HG02759 (cell line): ENCODE measurements around the gene CAPZA2.

Experiments used
- ATAC-seq: cut with Tn5 transposase; IDR thresholded peaks from one replicate; pipeline ENCODE4 v1.9.1; 2021; ENCODE audit warnings: mild to moderate bottlenecking, moderate library complexity; ENCODE audit not compliant: unreplicated experiment

The CAPZA2 gene

GRCh38 chr7:116861717-116862116 is 670 bp upstream of the CAPZA2 start:
- no peak for ATAC-seq

DNA sequence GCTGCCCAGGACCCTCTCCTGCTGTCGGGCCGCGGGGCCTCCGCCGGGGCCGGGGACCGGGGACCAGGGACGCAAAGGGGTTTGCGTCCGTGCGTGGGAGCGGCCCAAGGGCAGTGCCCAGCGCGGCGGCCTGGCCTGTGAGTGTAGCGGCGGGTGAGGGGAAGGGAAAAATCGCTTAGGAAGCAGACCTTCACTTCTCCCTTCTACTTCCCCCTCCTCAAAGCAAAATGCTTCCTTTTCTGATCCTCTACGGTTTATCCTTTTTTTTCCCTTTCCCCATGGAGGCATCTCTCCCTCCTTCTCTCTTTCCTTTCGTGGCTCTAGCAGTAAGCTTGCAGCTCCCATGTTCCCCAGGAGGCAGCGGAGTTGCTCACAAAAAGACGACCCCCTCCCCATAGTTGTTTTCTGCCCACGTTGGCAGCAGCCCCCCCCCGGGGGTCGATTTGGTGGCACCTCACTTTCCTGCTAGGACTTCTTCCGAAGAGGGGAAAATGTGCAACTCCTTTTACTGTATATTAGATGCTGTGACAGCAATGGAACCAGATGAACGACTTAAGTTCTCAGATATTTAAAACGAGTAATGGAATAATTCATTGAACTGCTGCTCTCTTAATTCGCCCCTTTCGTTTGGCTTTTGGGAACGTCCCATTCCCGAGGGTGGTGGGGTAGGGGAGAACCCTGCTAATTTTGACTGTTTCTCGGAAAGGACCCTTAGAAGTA is 724 bp downstream of the CAPZA2 start:
- ATAC-seq: no peak

DNA sequence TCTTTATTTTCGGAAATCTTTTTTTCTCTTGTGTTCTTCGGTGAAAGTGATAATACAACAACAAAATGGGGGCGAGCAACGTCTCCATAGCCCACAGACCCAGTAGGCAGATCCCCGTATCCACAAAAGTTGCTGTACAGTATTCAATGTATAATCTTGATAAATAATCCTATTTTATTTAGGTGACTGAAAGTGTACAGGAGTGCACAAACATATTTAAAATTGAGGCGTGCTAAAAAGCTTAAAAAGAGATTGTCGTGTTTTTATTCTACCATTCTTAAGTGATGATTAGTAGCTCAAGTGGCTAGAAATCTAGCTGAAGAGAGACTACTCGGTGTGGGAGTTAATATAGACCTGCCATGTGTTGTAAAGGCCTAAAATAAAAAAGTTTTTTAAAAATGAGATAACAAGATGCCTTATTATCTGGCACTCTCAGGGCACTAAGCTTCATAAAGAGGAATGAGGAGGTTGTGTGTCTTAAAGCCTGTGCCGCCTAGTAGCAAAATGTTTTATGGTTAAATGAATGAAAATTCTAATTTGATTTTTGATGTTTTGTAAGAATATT is 1.6 kb downstream of the CAPZA2 start:
- ATAC-seq: no peak

- ATAC-seq: no peak
These were observed 8.8 kb downstream of the CAPZA2 start for GRCh38 chr7:116871061-116871700.

DNA sequence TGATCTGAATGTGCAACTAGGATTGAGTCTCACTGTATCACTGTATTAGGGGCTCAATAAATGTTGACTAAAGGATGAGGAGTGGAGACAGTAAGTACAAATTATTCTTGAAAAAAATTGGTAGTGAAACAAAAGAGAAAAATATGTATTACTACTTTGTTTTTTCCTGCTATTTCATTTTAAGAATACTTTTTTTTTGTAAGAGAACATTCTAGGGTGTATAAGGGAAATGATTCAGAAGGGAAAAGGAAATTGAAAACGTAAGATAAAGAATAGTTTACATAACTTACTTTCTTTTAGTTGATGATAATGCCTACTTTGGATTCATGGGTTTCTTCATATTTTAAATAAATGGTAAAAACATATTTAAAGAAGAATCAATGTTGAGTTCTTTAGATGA is 9.6 kb downstream of the CAPZA2 start:
- no peak for ATAC-seq

GRCh38 chr7:116873619-116874018 is 11.2 kb downstream of the CAPZA2 start:
- no peak for ATAC-seq

GRCh38 chr7:116876664-116877442 is 14.5 kb downstream of the CAPZA2 start:
- no peak for ATAC-seq

DNA sequence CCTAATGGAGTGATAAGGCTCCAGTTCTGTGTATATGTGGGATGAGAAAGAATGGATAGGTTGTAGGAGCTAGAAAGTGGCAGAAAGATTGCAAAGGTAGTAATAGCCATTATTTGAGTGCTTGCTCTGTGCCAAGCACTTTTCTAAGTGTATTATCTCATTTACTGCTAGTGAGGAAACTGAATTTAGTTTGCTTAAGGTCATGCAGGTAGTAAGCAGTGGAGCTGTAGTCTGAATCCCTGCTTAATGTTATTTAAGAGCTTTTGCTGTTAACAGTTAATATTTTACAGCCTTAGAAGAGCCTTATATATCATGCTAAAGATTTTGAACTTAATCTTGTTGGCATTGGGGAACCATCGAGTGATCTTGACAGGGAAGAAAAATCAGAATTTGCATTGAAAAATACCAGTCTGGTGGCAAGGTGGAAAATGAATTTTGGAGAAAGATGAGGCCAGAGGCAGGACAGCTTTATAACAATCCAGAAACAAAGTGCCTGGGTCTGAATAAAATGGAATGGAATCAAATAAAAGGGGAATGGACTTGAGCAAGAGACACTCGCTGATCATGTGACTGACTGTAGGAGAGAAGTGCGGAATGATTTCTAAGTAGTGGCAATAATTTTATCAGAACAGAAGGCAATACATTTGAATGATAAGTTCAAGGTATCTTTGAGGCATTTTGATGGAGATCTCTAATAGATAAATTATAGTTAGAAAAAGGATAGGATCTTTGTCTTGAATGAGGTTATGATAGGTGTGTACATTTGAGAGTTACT is 15.2 kb downstream of the CAPZA2 start:
- no peak for ATAC-seq

GRCh38 chr7:116884691-116885090 is 22.3 kb downstream of the CAPZA2 start:
- ATAC-seq: no peak

DNA sequence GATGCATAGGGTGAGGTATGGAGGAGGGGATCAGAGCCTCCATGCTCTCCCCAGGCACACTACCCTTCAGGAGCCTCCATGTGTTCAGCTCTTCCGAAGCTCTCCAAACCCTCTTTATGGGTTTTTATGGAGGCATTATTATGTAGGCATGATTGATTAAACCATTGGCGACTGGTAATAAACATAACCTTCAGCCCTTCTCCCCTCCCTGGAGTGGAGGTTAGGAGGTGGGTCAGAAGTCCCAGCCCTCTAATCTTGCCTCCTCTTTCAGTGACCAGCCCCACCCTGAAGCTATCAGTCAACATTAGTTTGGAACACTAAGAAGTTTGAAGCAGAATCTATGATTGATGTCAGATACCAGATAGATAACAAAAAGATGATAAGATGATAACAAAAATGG is 23.3 kb downstream of the CAPZA2 start:
- ATAC-seq: no peak

GRCh38 chr7:116886543-116887156 is 24.3 kb downstream of the CAPZA2 start:
- ATAC-seq: no peak

DNA sequence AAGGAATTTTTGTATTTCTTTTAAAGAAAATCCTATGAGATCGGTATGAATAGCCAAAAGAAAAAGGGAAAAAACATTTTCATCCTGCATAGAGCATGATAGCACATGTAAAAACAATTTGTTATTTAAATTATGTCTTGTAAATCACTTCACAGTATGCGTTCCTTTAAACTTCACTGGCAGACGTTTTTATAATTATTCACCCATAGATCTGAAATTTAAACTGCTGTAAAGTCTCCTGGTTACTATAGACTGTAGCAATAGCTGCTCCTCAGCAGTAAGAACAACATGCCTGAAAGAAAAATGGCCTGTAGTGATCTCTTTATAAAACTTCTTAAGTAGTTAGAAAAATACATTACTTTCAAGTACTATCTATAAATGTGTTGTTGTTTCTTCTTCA is 26.5 kb downstream of the CAPZA2 start:
- ATAC-seq: no peak

DNA sequence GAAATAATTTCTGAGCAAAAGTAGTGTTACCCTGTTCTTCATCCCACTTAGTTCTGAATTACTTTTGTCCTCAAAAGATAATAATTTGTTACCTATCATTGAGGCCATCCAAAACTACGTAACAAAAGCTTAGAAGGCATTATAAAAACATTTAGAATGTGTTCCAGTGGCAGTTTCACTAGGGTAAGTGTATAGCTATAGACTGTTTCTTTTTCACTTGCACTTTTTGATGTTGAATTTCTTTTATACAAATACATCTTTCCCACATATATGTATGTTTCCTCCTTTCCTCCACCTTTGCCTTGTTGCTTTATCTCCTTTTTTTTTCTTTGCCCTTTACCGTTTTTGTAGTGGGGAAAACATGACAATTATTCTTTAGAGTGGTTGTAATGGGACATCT is 33.5 kb downstream of the CAPZA2 start:
- ATAC-seq: no peak

DNA sequence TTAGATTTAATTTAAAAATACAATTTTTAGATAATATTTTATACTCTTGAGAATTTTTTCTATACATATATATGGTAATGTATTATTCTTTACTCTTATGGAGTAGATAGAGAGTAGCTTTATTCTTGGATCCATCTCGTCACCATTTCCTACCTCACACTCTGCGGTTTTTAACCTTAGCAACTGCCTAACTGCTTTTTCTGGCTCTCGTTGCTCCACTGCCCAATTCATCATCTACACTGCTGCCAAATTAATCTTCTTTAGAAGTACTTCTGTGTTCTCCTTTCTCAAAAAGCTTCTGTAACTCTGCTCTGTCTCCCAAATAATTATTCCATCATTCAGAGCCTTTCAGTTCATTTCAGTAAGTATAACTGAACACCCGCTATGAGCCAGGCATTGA is 35.3 kb downstream of the CAPZA2 start:
- ATAC-seq: no peak

DNA sequence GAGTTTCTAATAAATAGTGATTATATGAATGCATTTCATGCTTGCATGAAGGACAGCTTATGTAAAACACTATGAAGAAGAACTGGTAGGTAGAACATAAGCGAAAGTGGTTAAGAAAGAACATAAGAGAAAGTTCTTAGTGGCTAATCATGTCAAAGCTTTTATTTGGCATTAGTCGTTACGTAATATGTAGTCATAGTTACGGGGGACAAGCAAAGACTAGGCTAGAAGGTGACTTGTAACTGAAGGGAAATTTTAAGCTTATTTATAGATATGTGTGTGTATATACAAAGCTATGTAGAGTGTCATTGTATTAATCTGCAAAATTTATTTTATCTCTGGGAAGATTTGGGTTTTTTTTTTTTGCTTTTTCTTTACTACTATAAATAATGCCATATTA is 36.9 kb downstream of the CAPZA2 start:
- no peak for ATAC-seq

- no peak for ATAC-seq
These were observed 38.8 kb downstream of the CAPZA2 start for GRCh38 chr7:116901143-116901542.

DNA sequence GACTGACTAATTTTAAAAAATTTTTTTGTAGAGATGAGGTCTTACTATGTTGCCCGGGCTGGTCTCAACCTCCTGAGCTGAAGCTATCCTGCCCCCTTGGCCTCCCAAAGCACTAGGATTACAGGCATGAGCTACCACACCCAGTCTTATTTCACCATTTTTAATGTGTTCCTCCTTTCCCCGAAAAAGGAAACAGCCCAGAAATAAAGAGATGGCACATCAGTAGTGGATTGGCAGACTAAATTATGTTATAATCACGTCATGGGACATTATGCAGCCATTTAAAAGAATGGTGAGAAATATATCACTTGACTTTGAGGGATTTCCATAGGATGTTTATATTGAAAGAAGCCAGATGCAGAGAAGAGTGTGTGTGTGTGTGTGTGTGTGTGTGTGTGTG is 40.5 kb downstream of the CAPZA2 start:
- ATAC-seq: no peak

DNA sequence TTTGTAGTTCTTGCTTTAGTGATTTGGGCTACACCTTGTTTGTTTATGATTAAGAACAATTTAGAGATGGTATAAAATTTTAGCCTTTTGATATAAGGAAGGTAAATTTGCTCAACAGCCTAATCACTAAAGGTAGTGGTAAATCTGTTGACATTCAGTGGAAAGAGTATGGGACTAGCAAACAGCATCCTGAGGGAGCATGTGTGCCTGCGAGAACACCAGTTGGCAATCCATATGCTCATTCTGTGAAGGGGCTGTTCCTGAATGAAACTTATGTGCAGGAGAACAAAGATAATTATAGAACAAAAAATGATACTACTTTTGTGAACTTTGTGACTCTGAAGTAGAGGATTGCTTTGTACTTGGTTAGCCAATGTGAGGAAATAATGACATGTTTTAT is 44.0 kb downstream of the CAPZA2 start:
- ATAC-seq: no peak

- no peak for ATAC-seq
These were observed 48.0 kb downstream of the CAPZA2 start for GRCh38 chr7:116910383-116910782.

DNA sequence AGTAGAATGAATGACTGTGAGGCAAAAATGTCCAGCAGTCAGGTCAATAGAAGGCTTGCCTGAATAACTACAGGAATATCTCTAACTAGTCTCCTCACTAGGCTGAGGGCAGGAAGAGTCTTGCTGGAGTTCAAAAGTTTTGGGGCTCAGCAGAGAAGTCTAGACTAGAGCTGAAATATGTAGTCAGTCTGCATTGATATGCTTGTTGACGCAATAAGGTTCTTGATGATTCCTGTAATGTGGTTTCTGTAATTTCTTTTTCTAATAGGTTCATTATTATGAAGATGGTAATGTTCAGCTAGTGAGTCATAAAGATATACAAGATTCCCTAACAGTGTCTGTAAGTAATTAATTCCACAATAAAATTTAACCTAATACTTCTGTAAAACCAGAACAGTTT is 49.4 kb downstream of the CAPZA2 start:
- ATAC-seq: no peak
